Pons (tissue), 1 donor: ENCODE measurements around the gene GBX2.

ENCODE experiments used
- DNase-seq: peaks from one replicate; pipeline ENCODE4 v3.0.0-alpha.2; 2016; ENCODE audit warnings: low spot score

Gene GBX2

DNA sequence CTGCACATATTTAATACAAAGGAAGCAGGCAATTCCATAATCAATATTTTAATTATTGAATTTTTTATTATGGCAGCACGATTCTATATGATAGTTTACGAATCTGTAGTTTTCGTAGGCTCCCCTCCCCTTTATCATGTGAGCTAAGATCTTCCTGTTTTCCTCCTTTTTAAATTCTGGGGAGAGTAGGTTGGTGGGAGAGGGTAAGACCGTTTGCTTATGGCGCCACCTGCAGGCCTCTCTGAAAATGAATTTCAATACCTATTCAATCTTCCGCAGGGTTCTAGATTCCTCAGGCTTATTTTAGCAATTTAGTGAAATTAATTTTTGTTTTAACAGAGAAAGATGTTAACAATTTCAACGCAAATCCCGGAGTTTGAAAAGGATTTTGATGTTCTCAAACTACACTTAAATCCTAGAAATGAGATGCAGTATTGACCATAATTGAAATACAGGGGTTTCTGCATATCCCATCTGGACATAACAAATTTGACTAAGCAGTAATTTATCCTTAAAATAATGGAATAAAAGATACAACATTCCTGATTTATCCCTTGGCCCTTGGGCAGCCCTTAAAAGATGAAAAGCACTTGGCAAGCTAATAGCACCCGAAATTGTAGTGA lies 12.8 kb upstream of the GBX2 start:
- peak; percentile 31 for DNase-seq

DNA sequence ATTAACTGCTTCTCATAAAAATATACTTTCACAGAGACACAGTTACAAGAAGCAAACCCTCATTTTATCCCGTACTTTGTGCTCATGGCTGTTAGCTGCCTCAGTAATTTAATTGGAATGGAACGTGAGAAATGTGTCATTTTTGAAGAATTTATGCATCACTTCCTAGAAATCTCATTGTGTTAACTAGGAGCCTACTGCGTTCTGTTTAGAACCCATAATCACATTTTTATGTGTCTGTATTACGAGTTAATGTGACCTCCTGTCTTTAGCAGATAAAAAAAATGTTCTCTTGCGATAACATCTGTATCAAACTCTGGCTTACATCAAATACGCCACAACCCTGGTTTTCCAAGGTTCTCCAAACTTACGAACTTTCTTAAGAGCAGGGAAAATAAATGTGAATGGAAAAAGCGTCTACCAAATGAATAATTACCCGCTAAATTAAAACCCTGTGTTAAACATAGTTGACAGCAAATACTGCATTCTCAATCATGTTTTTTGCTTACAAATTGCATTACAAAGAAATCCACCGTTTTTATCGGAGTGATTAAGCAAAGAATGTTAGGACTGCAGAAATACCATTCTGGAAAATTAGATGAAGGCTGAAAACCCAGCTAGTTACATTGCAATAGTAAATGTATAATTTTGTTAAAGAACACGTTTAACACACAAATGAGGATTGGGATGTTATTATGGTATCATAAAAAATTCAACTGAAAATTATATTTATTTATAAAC lies 12.1 kb upstream of the GBX2 start:
- no peak for DNase-seq

DNA sequence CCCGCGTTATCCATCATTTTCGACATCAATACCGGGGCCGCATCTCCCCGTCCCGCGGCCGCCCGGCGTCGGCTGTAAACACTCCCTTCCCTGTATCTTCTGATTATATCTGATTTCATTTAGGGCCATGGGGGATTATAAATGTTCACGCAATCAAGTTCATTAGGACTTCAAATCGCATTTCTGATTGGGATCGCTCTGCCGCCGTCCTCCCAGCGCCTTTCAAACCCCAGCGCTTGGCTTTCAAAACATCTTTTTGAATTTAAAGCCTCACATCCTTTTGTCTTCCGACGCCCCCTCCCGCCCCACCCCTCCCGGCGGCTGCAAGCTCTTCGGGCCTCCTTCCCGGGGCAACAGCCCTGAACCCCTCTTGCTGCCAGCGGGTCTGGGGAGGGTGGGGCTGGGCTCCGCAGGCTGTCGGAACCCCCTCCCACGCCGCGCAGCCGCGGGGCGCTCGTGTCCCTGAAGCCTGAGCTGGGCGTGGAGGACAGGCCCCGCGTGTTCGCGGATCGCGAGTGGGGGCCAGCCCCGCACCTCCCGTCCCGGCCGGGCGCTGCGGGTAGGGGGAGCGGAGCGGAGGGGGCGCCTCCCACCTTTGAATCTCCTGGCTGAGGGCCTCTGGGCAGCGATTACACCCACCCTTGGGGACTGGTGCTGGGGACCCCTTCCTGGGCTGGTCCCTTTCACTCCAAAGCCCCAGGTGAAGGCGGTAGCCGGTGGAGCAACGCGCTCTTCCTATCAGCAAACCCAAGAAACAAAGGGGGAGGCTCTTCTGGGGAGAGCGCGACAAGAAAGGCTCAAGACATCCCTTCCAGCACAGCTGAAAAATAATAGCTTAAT lies 11.3 kb upstream of the GBX2 start:
- DNase-seq: no peak

DNA sequence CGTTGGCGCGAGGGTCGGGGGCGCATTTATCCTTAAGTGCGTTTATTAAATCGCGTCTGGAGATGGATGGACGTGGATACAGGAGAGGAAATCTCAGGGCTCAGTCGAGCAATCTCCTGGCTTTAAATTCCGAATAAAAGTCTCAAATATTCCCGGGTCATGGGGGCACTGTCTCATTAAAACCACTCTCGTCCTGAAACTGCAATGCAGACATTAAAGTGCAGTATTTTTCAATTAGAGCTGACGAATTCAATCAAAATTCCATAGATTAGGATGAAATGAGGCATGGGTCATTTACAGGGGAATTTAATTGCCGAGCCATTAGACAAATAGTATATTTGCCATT lies 10.7 kb upstream of the GBX2 start:
- DNase-seq: no peak

DNA sequence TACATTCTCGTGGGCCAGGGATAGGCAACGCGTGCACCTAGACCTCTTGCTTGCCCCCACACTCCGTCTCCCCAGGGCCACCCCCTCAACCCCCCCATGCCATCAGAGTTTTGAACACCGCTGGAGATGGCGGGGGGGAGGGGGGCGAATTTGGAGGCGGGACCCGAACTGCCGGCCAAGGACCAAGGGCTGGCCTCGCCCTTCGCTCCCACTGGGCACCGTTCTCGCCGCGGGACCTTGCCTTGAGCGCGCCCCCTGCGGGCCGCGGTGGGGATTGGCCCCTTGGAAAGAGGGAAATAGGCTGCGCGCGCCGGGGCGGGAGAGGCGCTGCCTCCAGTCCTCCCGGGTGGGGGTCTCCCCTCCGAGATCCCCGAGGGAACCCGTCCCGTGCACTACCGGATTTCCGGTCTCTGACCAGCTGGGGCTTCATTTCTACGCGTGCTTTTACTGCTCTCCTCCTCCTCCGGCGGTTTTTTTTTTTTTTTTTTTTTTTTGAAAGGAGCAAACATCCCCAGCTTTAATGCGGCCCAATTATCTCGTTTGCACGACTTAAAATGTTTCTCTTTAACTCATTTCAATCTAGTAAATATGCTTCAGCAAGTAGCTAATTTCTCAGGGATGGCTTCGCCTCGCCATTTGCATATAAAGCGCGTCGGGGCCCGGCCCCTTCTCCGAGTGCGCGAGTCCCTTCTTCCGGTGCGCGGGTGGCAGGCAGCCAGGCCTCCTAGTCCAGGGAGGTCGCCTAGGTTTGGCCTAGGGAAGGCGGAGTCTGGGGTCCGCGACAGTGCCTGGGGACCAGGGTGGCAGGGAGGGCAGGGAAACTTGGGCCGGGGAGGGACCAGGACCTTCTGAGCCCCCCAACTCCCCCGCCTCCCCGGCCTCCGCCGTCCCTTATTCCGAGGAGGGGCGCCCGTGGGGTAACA lies 10.0 kb upstream of the GBX2 start:
- DNase-seq: peak; percentile 25

DNA sequence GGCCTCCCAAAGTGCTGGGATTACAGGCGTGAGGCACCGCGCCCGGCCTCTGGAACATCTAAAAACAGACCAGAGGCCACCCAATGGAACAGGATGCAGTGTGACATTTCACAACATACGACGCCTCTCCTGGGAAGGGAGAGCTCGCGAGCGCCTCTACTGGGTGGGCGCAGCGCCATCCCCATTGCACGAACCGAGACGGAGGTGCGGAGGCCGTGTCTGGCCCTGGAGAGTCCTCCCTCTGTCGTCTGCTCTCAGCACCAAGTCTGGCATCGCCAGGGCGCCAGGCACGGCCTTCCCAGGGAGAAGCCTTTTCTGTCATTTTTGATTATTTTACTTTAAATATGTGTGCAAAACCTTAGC lies 9.4 kb upstream of the GBX2 start:
- DNase-seq: no peak

DNA sequence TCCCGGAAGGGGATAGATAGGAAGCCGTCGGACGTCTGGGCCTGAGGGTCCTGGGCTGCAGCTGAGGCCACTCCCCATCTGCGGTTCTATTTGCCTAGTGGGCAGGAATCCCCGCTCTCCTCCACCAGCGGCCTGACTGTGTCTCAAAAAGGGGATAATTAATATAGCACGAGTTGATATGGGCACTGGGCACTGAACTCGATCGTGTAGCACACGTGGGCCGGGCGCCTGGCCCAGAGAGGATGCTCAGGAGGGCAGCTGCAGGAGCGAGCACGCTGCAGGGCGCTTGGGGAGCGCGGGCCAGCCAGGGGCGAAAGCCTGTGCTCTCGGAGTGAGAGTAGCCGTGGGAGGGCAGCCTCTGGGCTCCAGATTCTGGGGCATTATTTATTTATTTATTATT lies 8.8 kb upstream of the GBX2 start:
- no peak for DNase-seq

DNA sequence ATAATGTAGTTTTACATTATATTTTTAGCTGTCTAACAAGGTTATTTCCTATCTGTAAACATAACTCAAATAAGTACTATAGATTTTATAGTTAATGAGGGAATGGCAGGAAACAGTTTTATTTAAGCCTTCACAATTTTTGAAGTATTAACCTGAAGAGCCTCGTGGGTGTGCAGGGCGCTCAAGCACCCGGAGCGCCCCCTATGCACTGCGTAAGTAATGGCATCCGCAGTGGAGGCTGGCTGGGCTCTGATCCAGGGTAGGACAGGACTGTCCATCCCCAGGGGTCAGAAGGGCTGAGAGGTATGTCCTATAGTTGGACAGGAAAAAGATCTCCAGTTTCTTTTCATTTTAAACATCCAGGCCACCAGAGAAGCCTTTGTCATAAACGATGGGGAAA lies 8.2 kb upstream of the GBX2 start:
- no peak for DNase-seq

DNA sequence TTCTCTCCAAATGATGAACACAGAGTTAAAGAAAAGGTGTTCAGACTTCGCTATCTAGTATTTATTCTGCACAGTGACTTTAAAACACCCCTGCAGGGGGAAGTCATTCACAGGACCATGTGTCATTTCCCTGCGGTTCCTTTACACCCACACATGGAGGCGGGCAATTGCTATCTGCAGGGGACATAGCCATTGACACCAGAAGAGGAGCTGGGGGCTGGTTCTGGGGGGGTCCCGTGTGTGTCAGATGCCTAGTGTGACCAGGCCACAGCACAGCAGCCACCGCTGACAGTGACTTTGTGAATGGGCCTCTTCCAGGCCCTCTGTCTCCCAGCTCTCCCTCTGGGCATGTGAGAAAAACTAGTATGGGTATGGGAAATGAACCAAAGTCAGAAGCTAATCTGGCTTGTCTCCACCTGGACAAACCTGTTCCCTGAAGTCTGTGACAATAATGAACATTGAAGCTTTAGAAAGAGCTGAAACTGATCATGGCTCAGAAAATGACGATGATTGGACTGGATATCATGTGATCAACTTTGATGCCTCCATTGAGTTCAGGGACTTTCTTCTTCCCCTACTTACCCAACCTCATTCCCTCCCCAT lies 7.5 kb upstream of the GBX2 start:
- no peak for DNase-seq

DNA sequence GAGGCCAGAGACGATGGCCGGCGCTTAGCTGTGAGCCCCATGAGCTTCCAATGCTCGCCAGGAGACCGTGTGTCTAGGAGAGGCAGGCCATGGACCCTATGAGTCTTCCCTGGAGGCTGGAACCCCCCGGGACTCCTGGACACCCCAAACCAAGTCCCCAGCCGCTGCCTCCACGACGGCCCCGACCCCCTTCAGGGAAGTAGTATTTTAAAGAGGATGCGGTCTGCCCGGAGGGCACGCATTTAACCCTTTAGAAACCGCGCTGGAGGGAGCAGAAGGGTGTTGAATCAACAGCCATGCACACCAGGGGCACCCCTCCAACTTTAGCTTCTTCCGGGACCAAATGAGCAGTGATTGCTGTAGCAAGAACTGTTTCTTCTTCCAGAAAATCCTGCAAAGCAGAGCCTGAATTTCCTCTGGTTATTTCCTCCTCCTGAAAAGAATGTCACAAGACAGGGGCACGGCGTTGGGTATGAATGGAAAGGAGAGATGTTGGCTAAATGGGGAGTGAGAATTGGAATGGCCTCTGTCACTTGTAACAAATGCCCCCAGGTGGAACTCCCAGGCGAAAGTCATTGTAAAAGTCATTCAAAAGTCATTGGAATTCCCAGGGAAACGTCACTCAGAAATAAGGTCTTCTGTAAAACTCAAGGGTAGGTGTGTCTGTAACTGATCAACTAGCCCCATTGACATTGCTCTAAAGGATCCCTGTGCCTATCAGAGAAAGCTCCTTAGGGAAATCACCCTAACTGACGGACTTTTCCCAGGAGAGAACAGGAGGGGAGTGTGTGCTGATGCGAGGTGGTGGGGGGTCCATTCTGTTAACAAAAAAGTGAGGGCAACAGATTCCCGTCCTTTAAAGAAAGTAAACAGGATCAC lies 5.8 kb upstream of the GBX2 start:
- no peak for DNase-seq

DNA sequence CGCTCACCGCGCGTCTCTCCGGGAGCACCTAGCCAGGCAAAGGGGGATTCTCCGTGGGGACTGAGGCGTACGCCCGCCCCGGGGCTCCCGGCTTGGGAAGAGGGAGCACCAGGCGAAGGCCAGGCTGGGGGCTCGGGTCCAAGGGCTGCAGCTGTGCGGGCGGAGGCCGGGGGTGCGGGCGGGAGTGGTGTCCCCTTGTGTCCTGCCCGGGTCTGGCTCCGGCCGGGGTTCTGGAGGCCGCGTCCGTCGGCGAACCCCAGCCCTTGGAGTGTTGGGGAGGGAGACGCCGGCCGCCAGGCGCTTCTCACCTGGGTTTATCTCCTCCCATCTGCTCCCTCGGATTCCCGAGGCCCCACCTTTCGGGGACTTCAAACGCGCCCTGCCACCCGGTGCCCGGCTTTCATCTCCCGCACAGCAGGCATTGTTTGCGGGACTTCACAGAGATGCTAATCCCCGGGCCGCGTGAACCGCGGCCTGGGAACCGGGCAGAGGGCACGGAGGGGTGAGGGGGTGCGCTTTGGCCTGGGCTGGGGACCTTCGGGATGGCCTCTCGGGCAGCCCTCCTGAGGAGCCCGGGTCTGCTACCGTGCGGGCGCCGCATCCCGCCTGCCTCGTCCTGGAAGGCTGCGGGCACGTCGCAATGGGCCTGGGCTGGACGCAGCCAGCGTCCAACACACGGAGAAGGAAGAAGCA lies 5.0 kb upstream of the GBX2 start:
- no peak for DNase-seq

DNA sequence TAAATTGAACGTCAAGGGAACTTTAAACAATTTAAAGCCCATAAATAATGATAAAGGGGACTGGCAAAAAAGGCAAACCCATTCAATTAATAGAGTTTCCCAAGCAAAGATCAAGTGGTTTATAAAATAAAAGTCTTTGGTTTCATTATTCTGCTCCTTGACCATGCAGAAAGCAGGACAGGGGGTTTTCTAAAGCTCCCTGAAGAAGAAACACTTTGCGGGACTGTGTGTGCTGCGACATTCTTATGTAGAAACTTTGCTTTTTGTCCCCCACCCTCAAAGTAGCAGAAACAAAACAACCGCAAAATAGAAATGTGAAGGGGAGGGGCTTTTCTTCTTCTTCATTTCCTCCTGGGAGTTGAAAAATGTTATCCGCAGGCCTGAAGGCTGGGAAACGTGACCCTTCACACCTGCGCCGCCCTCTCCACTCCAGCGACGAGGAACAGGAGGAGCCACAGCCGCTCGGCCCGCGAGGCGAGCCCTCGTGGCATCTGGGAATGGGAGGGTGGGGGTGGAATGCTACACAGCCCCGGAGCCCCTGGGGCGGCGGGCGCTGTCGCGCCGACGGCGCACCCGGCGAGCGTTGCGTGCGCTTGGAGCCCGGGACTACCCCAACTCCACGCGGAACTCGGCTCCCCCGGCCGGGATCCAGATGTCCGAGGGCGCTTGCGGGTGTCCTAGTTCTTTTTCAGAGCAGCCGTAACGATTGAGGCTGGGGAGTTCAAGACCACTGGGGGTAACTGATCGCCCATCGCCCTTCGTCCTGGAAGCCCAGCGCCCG lies 4.3 kb upstream of the GBX2 start:
- DNase-seq: no peak

DNA sequence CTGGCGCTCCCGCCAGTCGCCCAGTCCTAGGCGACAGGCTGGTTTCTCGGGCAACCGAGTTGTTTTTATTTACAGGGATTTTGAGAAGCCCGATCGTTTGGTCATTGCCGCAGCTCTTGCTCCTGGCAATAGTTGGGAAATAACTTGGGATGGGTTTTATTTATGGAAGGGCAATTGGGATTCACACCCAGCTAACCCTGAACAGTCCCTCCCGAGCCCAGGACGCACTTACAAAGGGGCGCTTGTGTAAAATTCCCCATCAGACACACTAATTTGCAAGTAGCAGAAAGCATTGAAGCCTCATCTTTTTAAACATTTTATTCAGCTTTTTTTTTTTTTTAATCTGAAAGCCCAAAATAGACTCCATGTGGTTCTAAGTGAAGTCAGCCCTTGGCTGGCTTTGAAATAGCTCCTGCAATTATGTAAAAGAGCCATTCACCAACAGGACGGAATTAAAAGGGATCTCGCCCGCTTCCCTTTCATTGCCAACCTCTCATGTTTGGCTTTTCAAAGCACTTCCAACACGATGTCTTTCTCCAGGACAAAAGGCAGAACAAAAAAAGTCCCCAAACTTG lies 3.6 kb upstream of the GBX2 start:
- peak; percentile 63 for DNase-seq

DNA sequence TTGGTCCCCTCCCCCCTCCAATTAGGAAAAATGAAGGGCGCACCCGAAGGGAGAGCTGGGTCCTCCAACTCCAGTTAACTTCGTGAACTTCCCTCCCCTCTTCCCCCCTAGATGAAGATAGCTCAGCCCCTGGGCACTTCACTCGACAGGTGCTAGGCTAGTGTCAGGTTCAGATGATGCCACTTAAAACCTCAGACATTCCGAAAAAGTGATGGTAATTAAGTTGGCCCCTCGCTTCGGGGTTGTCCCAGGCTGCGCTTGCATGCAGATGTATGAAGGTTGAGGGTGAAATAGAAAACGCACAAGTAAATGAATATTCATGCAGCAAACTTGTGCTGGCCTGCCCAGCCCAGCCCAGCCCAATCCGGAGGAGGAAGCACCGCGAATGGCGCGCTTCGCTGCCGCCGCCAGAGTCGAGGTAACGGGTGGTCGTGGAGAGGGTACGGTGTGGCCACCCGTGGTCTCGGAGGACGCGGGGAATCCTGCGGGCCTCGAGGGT lies 3.0 kb upstream of the GBX2 start:
- no peak for DNase-seq

DNA sequence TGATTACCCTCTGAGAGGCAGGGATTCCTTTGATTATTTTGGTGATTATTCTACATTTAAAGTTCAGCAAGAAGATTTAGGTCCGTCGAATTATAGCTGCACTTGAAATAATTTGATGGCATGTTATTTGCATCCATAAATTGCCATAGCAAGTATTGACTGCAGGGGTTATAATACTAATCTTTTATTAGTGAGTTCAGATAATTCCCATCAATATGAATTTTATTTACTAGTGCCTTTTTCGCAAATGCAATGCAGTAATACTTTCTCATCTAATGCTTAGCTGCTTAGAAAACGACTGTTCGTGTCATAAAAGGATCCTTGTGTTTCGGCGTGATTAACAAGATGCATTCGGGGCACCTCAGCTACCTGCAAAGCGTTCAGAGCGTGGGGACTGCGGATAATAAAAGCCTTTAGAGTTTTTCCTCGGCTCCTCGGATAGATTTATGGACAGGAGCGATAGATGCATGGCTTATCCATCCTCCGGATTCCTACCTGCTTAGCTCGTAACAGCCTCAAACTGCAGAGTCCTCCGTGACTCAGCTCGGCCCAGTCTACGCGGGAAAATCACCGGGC lies 2.5 kb upstream of the GBX2 start:
- no peak for DNase-seq

DNA sequence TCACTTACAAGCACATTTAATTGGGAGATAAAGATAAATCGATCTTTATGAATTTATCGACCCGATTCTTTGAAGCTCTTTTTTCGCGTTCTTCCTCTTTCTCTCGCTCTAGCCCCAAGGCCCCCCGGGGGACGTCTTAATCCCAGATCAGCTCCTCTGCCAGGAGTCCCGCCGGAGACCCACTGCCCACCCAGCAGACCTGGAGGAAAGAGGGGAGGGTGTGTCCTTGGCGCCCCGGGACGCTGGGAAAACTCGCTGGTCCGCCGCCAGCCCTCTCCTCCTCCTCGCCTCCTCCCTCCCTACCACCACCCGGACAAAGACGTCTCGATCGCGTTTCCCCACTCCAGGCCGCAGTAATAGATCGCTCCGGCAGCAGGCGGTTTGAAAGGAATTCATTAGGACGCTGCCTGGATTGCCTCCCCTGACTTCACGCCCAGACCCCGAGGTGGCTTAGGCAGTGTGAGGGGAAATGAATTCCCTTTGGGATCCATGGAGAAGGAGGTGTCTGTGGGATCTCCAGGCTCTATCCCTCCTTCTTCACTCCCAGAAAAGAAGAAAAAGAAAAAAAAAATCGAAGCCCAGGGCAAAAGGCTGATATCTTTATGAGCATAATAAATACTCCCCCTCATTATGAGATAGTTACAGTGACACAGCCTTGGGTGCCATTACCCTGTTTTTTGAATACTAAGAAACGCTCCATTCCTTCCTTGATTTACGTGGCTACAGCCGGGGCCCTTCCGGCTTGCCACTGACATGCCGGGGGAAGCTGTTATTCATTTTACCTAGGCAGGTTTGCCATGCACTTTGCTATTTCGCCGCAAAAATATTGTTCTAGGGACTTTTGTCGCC lies 1.8 kb upstream of the GBX2 start:
- DNase-seq: no peak

DNA sequence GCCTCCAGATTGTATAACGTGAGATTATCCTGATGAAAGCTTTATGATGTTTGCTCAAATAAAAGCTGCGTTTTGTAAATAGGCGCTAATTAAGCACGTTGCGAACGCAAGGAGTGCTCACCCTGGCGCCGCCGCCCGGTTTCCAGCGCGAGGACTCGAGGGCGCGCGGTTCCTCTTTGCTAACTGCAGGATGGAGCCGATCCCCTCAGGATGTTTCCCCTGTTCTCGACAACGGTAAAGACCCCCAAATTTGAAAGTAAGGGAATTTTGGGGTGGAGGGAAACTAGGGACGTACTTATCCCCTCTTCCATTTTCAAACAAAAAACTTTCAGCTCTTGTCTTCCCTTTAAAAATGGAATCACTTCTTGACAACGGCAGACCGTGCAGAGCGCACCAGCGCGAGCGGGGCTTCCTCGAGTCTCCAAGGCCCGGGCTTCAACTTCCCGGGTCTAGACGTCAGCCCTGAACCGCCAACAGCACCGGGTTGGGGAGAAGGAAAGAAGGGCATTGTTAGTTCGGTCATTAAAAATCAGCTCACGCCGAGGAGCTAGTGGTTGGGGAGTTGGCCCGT lies 1.1 kb upstream of the GBX2 start:
- peak; percentile 51 for DNase-seq
